Measurements from ENCODE around the gene ZCCHC14. TPM values are rescaled to one million over a fixed set of nuclear protein-coding genes. Genes with fewer than 3 reads are reported as not detected.

Gene ZCCHC14
- total and polyA plus RNA-seq, 2 of the 8 experiments (the other 6 are each of a cell fraction or from before 2014, with no cell fraction given): 8.2 to 28.2 TPM

GRCh38 chr16:87407511-87408112, 85.2 kb downstream of the ZCCHC14 start:
- Histone ChIP-seq H2BK20ac (ENCODE audit: low read length) (no peak overlapping the region), H3K36me3 (ENCODE audit: control insufficient read depth in 2 of 4, insufficient read depth in 4 of 4, low read length in 3 of 4) (peaks cover 5 to 74% (median 26%) of the 10 kb centered on the region in 4 experiments), H4K8ac (ENCODE audit: extremely low read depth, insufficient read depth, low read length) (no peak overlapping the region), H3K27ac (ENCODE audit: low read depth, low read length) (no peak overlapping the region; the same call in 1 of the 2 replicates), H3K4ac (replicated peaks; ENCODE audit: insufficient read length, low read depth, low read length) (no peak overlapping the region), H3K4me2 (ENCODE audit: insufficient read depth in 1 of 2, low read depth in 2 of 2, low read length in 2 of 2) (no peak overlapping the region), H3K23ac (ENCODE audit: insufficient read length) (no peak overlapping the region), H2BK120ac (replicated peaks; ENCODE audit: low read depth, low read length) (no peak overlapping the region), H3K18ac (ENCODE audit: extremely low read depth, low read length) (no peak overlapping the region), H4K91ac (replicated peaks; ENCODE audit: insufficient read length, low read length) (no peak overlapping the region), H3K56ac (replicated peaks; ENCODE audit: insufficient read length, low read depth, low read length) (no peak overlapping the region), H3K14ac (ENCODE audit: insufficient read length) (no peak overlapping the region), H3K23me2 (ENCODE audit: low read depth, low read length) (no peaks in the 10 kb centered on the region), H3K4me1 (replicated peaks in 1 of 4; ENCODE audit: control insufficient read depth in 3 of 4, insufficient read depth in 4 of 4, low read length in 3 of 4) (no peaks in the 10 kb centered on the region), H2AK5ac (ENCODE audit: low read depth, low read length) (no peak overlapping the region), H3K4me3 (ENCODE audit: extremely low read depth in 1 of 4, insufficient read depth in 2 of 4, low read depth in 3 of 4, low read length in 4 of 4) (no peak overlapping the region), H3K9me3 (ENCODE audit: insufficient read depth in 2 of 2, low read depth in 1 of 2, low read length in 1 of 2) (no peaks in the 10 kb centered on the region), H4K20me1 (replicated peaks in 1 of 2; ENCODE audit: control insufficient read depth in 1 of 2, insufficient read depth in 2 of 2, low read length in 2 of 2) (peaks cover 0 to 9% of the 10 kb centered on the region in 2 experiments), H4K5ac (ENCODE audit: insufficient read length, low read depth, low read length) (no peak overlapping the region), H2AFZ (ENCODE audit: low read length) (no peak overlapping the region), H2BK12ac (ENCODE audit: low read depth, low read length) (no peak overlapping the region), H2BK5ac (ENCODE audit: low read depth, low read length) (no peak overlapping the region), H3K79me1 (ENCODE audit: low read depth, low read length) (no peaks in the 10 kb centered on the region; the same call in 1 of the 2 replicates), H3K9ac (replicated peaks in 1 of 4; ENCODE audit: extremely low read depth in 1 of 4, low read depth in 3 of 4, low read length in 3 of 4) (no peak overlapping the region), H3K79me2 (ENCODE audit: control insufficient read depth in 1 of 2, insufficient read depth in 2 of 2, low read length in 2 of 2) (no peaks in the 10 kb centered on the region), H3K27me3 (replicated peaks in 1 of 4; ENCODE audit: control insufficient read depth in 3 of 4, extremely low read depth in 1 of 4, insufficient read depth in 3 of 4, low read length in 3 of 4) (no peaks in the 10 kb centered on the region), H2BK15ac (ENCODE audit: low read length) (no peak overlapping the region)
- DNase-seq (ENCODE audit: low read depth in 1 of 2, low spot score in 2 of 2) (no peak), FAIRE-seq (no peak)
- POLR2A ChIA-PET (ENCODE audit: partially characterized antibody): interaction anchor here (1.8 to 2.3 kb wide), 2 partner anchors 12 to 24 kb away, joined by 4 to 8 read pairs; partner anchors contain the start of gene FBXO31
- WGBS, 2 experiments (ENCODE audit: extremely low coverage in 1 of 2, insufficient coverage in 1 of 2, insufficient read length in 1 of 2, insufficient replicate concordance in 2 of 2, low coverage in 1 of 2, low lambda C conversion rate in 2 of 2, missing lambda C conversion rate in 1 of 2): 94% methylated on average over 26 of the region's 26 CpGs; no CpG with 5 or more reads in 1 of the 2 experiments
- CTCF ChIA-PET (ENCODE audit: partially characterized antibody): interaction anchor here (1.1 to 1.8 kb wide), 3 partner anchors 9 to 13 kb away, joined by 3 to 6 read pairs (median 5); no protein-coding TSS in a partner anchor
- TF ChIP-seq EZH2 (IDR thresholded peaks at IDR 0.05; ENCODE audit: low read depth, low read length, severe bottlenecking) (no peak), FOSL1 (IDR thresholded peaks at IDR 0.05; ENCODE audit: insufficient read depth, low read depth, low read length) (no peak), TAF1 (IDR thresholded peaks at IDR 0.05; ENCODE audit: low read depth, low read length) (no peak), SP2 (IDR thresholded peaks at IDR 0.05; ENCODE audit: low read length) (no peak), BCL11A (IDR thresholded peaks at IDR 0.05; ENCODE audit: low read depth in 2 of 2, low read length in 2 of 2) (no peak), SIX5 (IDR thresholded peaks at IDR 0.05; ENCODE audit: low read depth, low read length) (no peak), TCF12 (IDR thresholded peaks at IDR 0.05; ENCODE audit: low read depth, low read length) (no peak), CTCF (IDR thresholded peaks at IDR 0.05; ENCODE audit: control extremely low read depth in 1 of 3, insufficient read depth in 1 of 3, low read depth in 1 of 3, low read length in 3 of 3) (no peak), KDM1A (IDR thresholded peaks at IDR 0.05; ENCODE audit: borderline replicate concordance, low read length) (no peak), PHF8 (conservative IDR thresholded peaks at IDR 0.05; ENCODE audit: low read depth, low read length) (no peak)
